Natural killer cell (primary cell): ENCODE measurements around the gene ERBB4. TPM values are rescaled to one million over a fixed set of nuclear protein-coding genes. Genes with fewer than 3 reads are reported as not detected.

Experiments used
- ATAC-seq, 3 donors: fragments of 150-1000 bp in 2 of 3; fragments of 200-7000 bp in 1 of 3; cut with Tn5 transposase; 1 replicate in 1 of 3; 2 replicates in 2 of 3; pipeline ENCODE4 v1.10.0; 2021; ENCODE audit warnings: mild to moderate bottlenecking in 2 of 3, moderate library complexity in 2 of 3
- DNase-seq, 2 donors: peaks; one replicate each; pipeline versions ENCODE4 v3.0.0 to v3.0.0-alpha.2; 2013 to 2021; ENCODE audit warnings: mixed read lengths in 1 of 2
- H3K27ac ChIP-seq: one replicate; pipeline ENCODE4 v1.5.1; 2013; ENCODE audit warnings: mild to moderate bottlenecking, low read length
- H3K27me3 ChIP-seq: one replicate; pipeline ENCODE4 v1.6.1; 2013; ENCODE audit warnings: low read length; ENCODE audit not compliant: control insufficient read depth, insufficient read depth
- H3K36me3 ChIP-seq: one replicate; pipeline ENCODE4 v1.6.1; 2013; ENCODE audit warnings: low read length; ENCODE audit not compliant: control insufficient read depth, insufficient read depth
- H3K4me1 ChIP-seq: one replicate; pipeline ENCODE4 v1.6.1; 2013; ENCODE audit warnings: low read length; ENCODE audit not compliant: control insufficient read depth, insufficient read depth
- H3K4me3 ChIP-seq: one replicate; pipeline ENCODE4 v1.5.1; 2013; ENCODE audit warnings: low read length
- H3K9me3 ChIP-seq: one replicate; pipeline ENCODE4 v1.6.1; 2013; ENCODE audit warnings: low read length; ENCODE audit not compliant: control insufficient read depth, insufficient read depth
- H3K27ac Mint-ChIP-seq, 2 donors: one replicate each; pipeline ENCODE4 v1.8.0; 2022; ENCODE audit warnings: mild to moderate bottlenecking in 2 of 2, mixed read lengths in 2 of 2, moderate library complexity in 1 of 2
- H3K27me3 Mint-ChIP-seq, 2 donors: one replicate each; pipeline ENCODE4 v1.8.0; 2022; ENCODE audit warnings: low read depth in 2 of 2, mixed read lengths in 2 of 2
- H3K36me3 Mint-ChIP-seq: one replicate; pipeline ENCODE4 v1.8.0; 2022; ENCODE audit warnings: mixed read lengths
- H3K4me1 Mint-ChIP-seq, 2 donors: one replicate each; pipeline ENCODE4 v1.8.0; 2022; ENCODE audit warnings: mixed read lengths in 2 of 2
- H3K4me3 Mint-ChIP-seq: one replicate; pipeline ENCODE4 v1.8.0; 2022; ENCODE audit warnings: mild to moderate bottlenecking, moderate library complexity, mixed read lengths
- H3K9me3 Mint-ChIP-seq, 2 donors: one replicate each; pipeline ENCODE4 v1.8.0; 2022; ENCODE audit warnings: mixed read lengths in 2 of 2
- CTCF ChIP-seq: fragments of 200-600 bp; IDR thresholded peaks from one replicate; pipeline ENCODE4 v1.8.0; 2022; ENCODE audit warnings: antibody characterized with exemption
- WGBS: methylation state at CpG from one replicate; pipeline ENCODE4 v1.1.7; 2013; ENCODE audit warnings: missing lambda C conversion rate; ENCODE audit not compliant: insufficient coverage; 5-methylcytosine and 5-hydroxymethylcytosine counted together
- intact Hi-C: fragments of 100-400 bp; cut with micrococcal nuclease; formaldehyde crosslinking; loops from one replicate; pipeline ENCODE4 v1.14.2; 2022
- total RNA-seq, 4 donors: library from RNA; stranded (reverse); fragments of 120-200 nt in 1 of 4; gene quantifications; one replicate each; pipeline versions ENCODE4 v1.2.3 to v1.2.4, GENCODE V29; 2013 to 2022

Gene ERBB4
- total RNA-seq, 3 donors from 2014 or later (not counting 1 experiment from before 2014, with no cell fraction given), result 0.08 TPM; not detected in 2

DNA sequence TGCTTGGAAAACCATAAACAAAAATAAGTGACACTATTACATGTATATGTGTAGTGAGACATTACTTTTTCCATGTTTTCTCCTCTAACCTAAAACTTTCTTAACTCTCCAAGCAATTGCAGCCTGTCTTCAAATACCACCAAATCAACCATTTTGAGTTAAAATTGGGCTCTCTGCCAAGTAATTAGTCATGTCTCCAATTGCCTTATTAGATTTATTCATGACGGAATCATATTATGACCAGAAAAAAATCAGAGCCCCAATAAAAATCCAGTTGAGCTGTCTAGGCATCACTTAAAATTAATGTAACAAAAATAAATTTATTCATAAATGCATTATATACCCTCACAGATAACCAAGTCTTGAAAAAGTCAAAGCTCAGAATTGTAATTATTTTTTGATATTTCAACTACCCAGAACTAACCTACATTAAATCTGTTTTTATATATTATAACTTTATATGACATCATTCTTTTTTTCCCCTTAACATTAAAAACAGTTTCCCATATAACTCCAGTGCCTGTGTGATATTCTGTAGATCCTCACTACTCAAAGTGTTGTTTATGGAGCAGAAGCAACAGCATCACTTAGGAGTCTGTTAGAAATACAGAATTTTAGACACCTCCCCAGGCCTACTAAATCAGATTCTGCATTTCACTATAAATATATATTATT lies 157.0 kb downstream of the ERBB4 start:
- Mint-ChIP-seq H3K27me3 (no peaks in the 10 kb centered on the region), H3K27ac (no peak overlapping the region), H3K9me3 (no peaks in the 10 kb centered on the region), H3K4me1 (no peaks in the 10 kb centered on the region), H3K4me3 (no peak overlapping the region), H3K36me3 (no peaks in the 10 kb centered on the region)
- ATAC-seq, result no peak
- no CpG with 5 or more reads among the region's 1 CpG for WGBS
- intact Hi-C loops, result no loop called here
- no peaks in the 10 kb centered on the region for H3K9me3 ChIP-seq
- no peaks in the 10 kb centered on the region for H3K36me3 ChIP-seq
- no peak overlapping the region for H3K27ac ChIP-seq
- H3K4me1 ChIP-seq, result no peaks in the 10 kb centered on the region
- no peak for TF ChIP-seq CTCF
- H3K27me3 ChIP-seq, result no peaks in the 10 kb centered on the region
- H3K4me3 ChIP-seq, result no peak overlapping the region
- DNase-seq, result no peak

- TF ChIP-seq CTCF, result no peak
- intact Hi-C loops, result no loop called here
These were observed 159.5 kb downstream of the ERBB4 start for GRCh38 chr2:212379103-212379502.

GRCh38 chr2:212367431-212367830 lies 171.2 kb downstream of the ERBB4 start:
- intact Hi-C loops, result no loop called here
- no CpG with 5 or more reads among the region's 1 CpG for WGBS
- Histone ChIP-seq H3K36me3 (no peaks in the 10 kb centered on the region), H3K27ac (no peak overlapping the region), H3K27me3 (no peaks in the 10 kb centered on the region), H3K9me3 (no peaks in the 10 kb centered on the region), H3K4me3 (no peak overlapping the region), H3K4me1 (no peaks in the 10 kb centered on the region)
- DNase-seq, result no peak
- H3K9me3 Mint-ChIP-seq, result peaks cover 0 to 3% of the 10 kb centered on the region in 2 donors
- no peaks in the 10 kb centered on the region for H3K4me1 Mint-ChIP-seq
- no peak for ATAC-seq
- no peak overlapping the region for H3K27ac Mint-ChIP-seq
- H3K36me3 Mint-ChIP-seq, result no peaks in the 10 kb centered on the region
- TF ChIP-seq CTCF, result no peak
- no peaks in the 10 kb centered on the region for H3K27me3 Mint-ChIP-seq
- no peak overlapping the region for H3K4me3 Mint-ChIP-seq

More at GRCh38 chr2:212379103-212379502, 159.5 kb downstream of the ERBB4 start:
- Histone ChIP-seq H3K4me1 (no peaks in the 10 kb centered on the region), H3K27ac (no peak overlapping the region), H3K36me3 (no peaks in the 10 kb centered on the region), H3K4me3 (no peak overlapping the region), H3K27me3 (no peaks in the 10 kb centered on the region), H3K9me3 (no peaks in the 10 kb centered on the region)
- Mint-ChIP-seq H3K27ac (no peak overlapping the region), H3K4me1 (no peaks in the 10 kb centered on the region), H3K9me3 (no peaks in the 10 kb centered on the region), H3K36me3 (no peaks in the 10 kb centered on the region), H3K4me3 (no peak overlapping the region), H3K27me3 (no peaks in the 10 kb centered on the region)
- WGBS, result no CpG with 5 or more reads among the region's 3 CpGs
- DNase-seq (no peak), ATAC-seq (no peak)
